Germinal center (tissue), 1 donor: Measurements from ENCODE around the gene ERN2.

Experiments used
- DNase-seq: peaks from one replicate; pipeline ENCODE4 v3.0.0; 2012; ENCODE audit warnings: mixed read lengths, low spot score

The ERN2 gene

DNA sequence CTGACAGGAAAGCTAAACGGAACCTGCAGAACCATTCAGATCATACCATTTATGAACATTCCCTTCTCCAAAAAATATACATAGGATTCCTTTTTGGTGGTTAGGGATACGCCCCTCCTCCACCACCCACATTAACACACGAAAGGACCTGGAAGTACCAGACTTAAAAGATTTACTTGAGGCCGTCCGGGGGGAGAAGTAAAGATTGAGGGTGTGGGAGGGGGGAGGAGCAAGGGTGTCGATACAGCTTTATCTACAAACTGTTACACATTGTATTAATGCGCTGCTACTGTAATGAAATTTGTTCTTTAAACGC is 72.4 kb downstream of the ERN2 start:
- no peak for DNase-seq
